Gastrocnemius medialis (tissue), 4 donors: ENCODE measurements around the gene GDF10.

Experiments used
- POLR2A ChIP-seq, 2 donors: fragments of 450-650 bp; IDR thresholded peaks; one replicate each; pipeline ENCODE4 v1.6.1; 2017; ENCODE audit warnings: antibody characterized with exemption in 2 of 2, mild to moderate bottlenecking in 2 of 2, moderate library complexity in 2 of 2
- TF ChIP-seq, protein P1 (sequence below), 5 experiments: fragments of 450-650 bp in 3 of 5; fragments of 200-600 bp in 2 of 5; sonication (generic) in 2 of 5; IDR thresholded peaks in 4 of 5; conservative IDR thresholded peaks in 1 of 5; 1 replicate in 4 of 5; 2 replicates in 1 of 5; pipeline ENCODE4 v1.5.1; 2016 to 2019; ENCODE audit warnings: antibody characterized with exemption in 5 of 5, mild to moderate bottlenecking in 3 of 5, moderate library complexity in 3 of 5

DNA sequence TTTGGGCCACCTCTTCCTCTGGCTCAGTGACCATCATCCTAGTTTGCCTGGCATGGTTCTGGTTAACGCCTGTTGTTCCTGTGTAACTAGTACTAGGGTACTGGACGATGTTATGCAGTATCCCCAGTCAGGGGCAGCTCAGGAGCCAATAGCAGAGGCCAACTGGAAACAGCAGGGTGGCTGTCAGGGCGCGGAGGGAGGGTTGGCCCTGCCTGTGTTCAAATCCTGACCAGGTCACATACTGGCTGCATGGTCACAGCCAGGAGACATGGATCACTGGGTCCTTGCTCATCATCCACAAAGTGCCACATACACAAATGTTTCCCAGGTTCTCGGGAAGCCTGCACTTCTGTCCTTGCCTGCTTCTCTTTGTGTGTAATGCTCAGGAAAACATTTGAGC lies 35.9 kb downstream of the GDF10 start:
- TF ChIP-seq, protein P1, sequence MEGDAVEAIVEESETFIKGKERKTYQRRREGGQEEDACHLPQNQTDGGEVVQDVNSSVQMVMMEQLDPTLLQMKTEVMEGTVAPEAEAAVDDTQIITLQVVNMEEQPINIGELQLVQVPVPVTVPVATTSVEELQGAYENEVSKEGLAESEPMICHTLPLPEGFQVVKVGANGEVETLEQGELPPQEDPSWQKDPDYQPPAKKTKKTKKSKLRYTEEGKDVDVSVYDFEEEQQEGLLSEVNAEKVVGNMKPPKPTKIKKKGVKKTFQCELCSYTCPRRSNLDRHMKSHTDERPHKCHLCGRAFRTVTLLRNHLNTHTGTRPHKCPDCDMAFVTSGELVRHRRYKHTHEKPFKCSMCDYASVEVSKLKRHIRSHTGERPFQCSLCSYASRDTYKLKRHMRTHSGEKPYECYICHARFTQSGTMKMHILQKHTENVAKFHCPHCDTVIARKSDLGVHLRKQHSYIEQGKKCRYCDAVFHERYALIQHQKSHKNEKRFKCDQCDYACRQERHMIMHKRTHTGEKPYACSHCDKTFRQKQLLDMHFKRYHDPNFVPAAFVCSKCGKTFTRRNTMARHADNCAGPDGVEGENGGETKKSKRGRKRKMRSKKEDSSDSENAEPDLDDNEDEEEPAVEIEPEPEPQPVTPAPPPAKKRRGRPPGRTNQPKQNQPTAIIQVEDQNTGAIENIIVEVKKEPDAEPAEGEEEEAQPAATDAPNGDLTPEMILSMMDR (IDR thresholded peaks at IDR 0.05 in 4 of 5, conservative IDR thresholded peaks at IDR 0.05 in 1 of 5): no peak
- no peak for TF ChIP-seq POLR2A (IDR thresholded peaks at IDR 0.05)
